ENCODE results near the gene ZNRD2.

DNA sequence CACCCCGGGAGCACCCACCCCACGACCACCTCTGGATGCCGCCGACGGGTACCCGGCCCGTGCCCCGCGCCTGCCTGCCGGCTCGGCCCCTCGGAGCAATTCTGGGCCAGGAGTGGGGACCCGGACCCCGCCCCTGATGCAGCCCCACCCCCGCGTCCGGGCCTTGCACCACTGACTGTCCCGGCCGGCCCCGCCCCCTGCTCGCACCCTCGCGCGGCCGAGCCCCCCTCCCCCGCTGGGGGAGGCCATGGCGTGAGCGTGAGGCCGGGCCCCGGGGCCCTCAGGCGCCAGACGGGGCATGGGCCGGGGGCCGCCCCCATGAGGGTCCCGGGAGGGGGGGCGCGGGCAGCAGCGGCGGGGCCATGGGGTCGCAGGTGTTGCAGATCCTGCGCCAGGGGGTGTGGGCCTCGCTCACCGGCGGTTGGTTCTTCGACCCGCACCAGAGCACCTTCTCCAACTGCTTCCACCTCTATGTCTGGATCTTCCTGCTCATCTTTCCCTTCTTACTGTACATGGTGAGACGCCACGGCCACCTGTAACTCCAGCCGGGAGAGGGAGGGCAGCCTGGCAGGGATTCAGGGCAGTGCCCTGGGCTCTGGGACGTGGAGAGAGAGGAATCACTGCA lies 45.8 kb downstream of the ZNRD2 start:
- TF ChIP-seq, protein P1, sequence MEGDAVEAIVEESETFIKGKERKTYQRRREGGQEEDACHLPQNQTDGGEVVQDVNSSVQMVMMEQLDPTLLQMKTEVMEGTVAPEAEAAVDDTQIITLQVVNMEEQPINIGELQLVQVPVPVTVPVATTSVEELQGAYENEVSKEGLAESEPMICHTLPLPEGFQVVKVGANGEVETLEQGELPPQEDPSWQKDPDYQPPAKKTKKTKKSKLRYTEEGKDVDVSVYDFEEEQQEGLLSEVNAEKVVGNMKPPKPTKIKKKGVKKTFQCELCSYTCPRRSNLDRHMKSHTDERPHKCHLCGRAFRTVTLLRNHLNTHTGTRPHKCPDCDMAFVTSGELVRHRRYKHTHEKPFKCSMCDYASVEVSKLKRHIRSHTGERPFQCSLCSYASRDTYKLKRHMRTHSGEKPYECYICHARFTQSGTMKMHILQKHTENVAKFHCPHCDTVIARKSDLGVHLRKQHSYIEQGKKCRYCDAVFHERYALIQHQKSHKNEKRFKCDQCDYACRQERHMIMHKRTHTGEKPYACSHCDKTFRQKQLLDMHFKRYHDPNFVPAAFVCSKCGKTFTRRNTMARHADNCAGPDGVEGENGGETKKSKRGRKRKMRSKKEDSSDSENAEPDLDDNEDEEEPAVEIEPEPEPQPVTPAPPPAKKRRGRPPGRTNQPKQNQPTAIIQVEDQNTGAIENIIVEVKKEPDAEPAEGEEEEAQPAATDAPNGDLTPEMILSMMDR (IDR thresholded peaks at IDR 0.05; ENCODE audit: insufficient read depth, low read length, poor library complexity, severe bottlenecking): no peak
- TF ChIP-seq EZH2phosphoT487 (conservative IDR thresholded peaks at IDR 0.05; ENCODE audit: low read length): no peak
